HG02642 (cell line): ENCODE results near the gene KLC1.

Source experiments
- ATAC-seq: cut with Tn5 transposase; IDR thresholded peaks from one replicate; pipeline ENCODE4 v1.9.1; 2021; ENCODE audit warnings: mild to moderate bottlenecking; ENCODE audit not compliant: unreplicated experiment, poor library complexity

The KLC1 gene

GRCh38 chr14:103686831-103687485 lies 57.9 kb downstream of the KLC1 start:
- no peak for ATAC-seq

GRCh38 chr14:103687712-103688111 lies 58.7 kb downstream of the KLC1 start:
- ATAC-seq = no peak

GRCh38 chr14:103688441-103688840 lies 59.4 kb downstream of the KLC1 start:
- ATAC-seq = no peak

- no peak for ATAC-seq
These were observed 60.2 kb downstream of the KLC1 start for GRCh38 chr14:103688906-103689902.

- ATAC-seq = no peak
These were observed 61.3 kb downstream of the KLC1 start for GRCh38 chr14:103690332-103690731.

- peak; percentile 71 for ATAC-seq
These were observed 62.6 kb downstream of the KLC1 start for GRCh38 chr14:103691655-103692054.

GRCh38 chr14:103692159-103692558 lies 63.1 kb downstream of the KLC1 start:
- peak; percentile 24 for ATAC-seq

- ATAC-seq = no peak
These were observed 63.9 kb downstream of the KLC1 start for GRCh38 chr14:103692871-103693270.

GRCh38 chr14:103693515-103693914 lies 64.5 kb downstream of the KLC1 start:
- ATAC-seq = no peak

- ATAC-seq = no peak
These were observed 65.6 kb downstream of the KLC1 start for GRCh38 chr14:103694572-103695026.

- no peak for ATAC-seq
These were observed 66.5 kb downstream of the KLC1 start for GRCh38 chr14:103695296-103696069.

GRCh38 chr14:103696070-103696402 lies 67.0 kb downstream of the KLC1 start:
- no peak for ATAC-seq

GRCh38 chr14:103696466-103697071 lies 67.6 kb downstream of the KLC1 start:
- ATAC-seq = no peak

- no peak for ATAC-seq
These were observed 68.2 kb downstream of the KLC1 start for GRCh38 chr14:103697206-103697602.

- no peak for ATAC-seq
These were observed 68.8 kb downstream of the KLC1 start for GRCh38 chr14:103697603-103698379.

GRCh38 chr14:103698380-103699260 lies 69.6 kb downstream of the KLC1 start:
- no peak for ATAC-seq

- ATAC-seq = no peak
These were observed 70.2 kb downstream of the KLC1 start for GRCh38 chr14:103699261-103699661.

- ATAC-seq = no peak
These were observed 71.1 kb downstream of the KLC1 start for GRCh38 chr14:103699901-103700752.
